HEK293 (cell line): ENCODE results near the gene ANXA1.

ENCODE experiments used
- BCL11B ChIP-seq: fragments of 450-650 bp; formaldehyde crosslinking; IDR thresholded peaks from 2 replicates; pipeline ENCODE4 v1.5.1; 2016; ENCODE audit warnings: low read depth, missing biosample characterization, missing genetic modification characterization
- KLF8 ChIP-seq: fragments of 450-650 bp; formaldehyde crosslinking; IDR thresholded peaks from 2 replicates; pipeline ENCODE4 v1.5.1; 2016; ENCODE audit warnings: missing biosample characterization, missing genetic modification characterization
- PRDM6 ChIP-seq: fragments of 450-650 bp; formaldehyde crosslinking; IDR thresholded peaks from 2 replicates; pipeline ENCODE4 v1.5.1; 2017; ENCODE audit warnings: missing biosample characterization, missing genetic modification characterization
- SCRT2 ChIP-seq: fragments of 450-650 bp; formaldehyde crosslinking; IDR thresholded peaks from 2 replicates; pipeline ENCODE4 v1.5.1; 2016; ENCODE audit warnings: missing biosample characterization, missing genetic modification characterization
- ZBTB17 ChIP-seq: fragments of 450-650 bp; formaldehyde crosslinking; IDR thresholded peaks from 2 replicates; pipeline ENCODE4 v1.5.1; 2016; ENCODE audit warnings: missing biosample characterization, missing genetic modification characterization
- ZBTB48 ChIP-seq: fragments of 450-650 bp; formaldehyde crosslinking; IDR thresholded peaks from 2 replicates; pipeline ENCODE4 v1.5.1; 2016; ENCODE audit warnings: missing biosample characterization, missing genetic modification characterization
- ZFP41 ChIP-seq: fragments of 450-650 bp; formaldehyde crosslinking; IDR thresholded peaks from 2 replicates; pipeline ENCODE4 v1.5.1; 2016; ENCODE audit warnings: missing biosample characterization, missing genetic modification characterization, borderline replicate concordance
- ZNF184 ChIP-seq: fragments of 450-650 bp; IDR thresholded peaks from 2 replicates; pipeline ENCODE4 v1.5.1; 2018; ENCODE audit warnings: missing biosample characterization, mild to moderate bottlenecking, missing genetic modification characterization
- ZNF341 ChIP-seq: fragments of 450-650 bp; formaldehyde crosslinking; IDR thresholded peaks from 2 replicates; pipeline ENCODE4; 2016; ENCODE audit warnings: low read depth, missing biosample characterization, missing genetic modification characterization
- ZNF518A ChIP-seq: fragments of 450-650 bp; formaldehyde crosslinking; conservative IDR thresholded peaks from 2 replicates; pipeline ENCODE4 v1.5.1; 2016; ENCODE audit warnings: low read depth, missing biosample characterization, missing genetic modification characterization
- ZNF600 ChIP-seq: fragments of 450-650 bp; formaldehyde crosslinking; IDR thresholded peaks from 2 replicates; pipeline ENCODE4 v1.5.1; 2016; ENCODE audit warnings: missing biosample characterization, missing genetic modification characterization
- ZNF629 ChIP-seq: fragments of 450-650 bp; formaldehyde crosslinking; IDR thresholded peaks from 2 replicates; pipeline ENCODE4 v1.5.1; 2017; ENCODE audit warnings: missing biosample characterization, missing genetic modification characterization
- ZNF660 ChIP-seq: fragments of 450-650 bp; IDR thresholded peaks from 2 replicates; pipeline ENCODE4 v1.5.1; 2018; ENCODE audit warnings: missing biosample characterization, mild to moderate bottlenecking, missing genetic modification characterization
- ZNF768 ChIP-seq: fragments of 450-650 bp; formaldehyde crosslinking; IDR thresholded peaks from 2 replicates; pipeline ENCODE4 v1.5.1; 2018; ENCODE audit warnings: missing biosample characterization, mild to moderate bottlenecking, missing genetic modification characterization
- ZNF837 ChIP-seq: fragments of 450-650 bp; formaldehyde crosslinking; IDR thresholded peaks from 2 replicates; pipeline ENCODE4 v1.5.1; 2016; ENCODE audit warnings: missing biosample characterization, missing genetic modification characterization
- TF ChIP-seq, protein P1 (sequence below): fragments of 450-650 bp; formaldehyde crosslinking; IDR thresholded peaks from 2 replicates; pipeline ENCODE4 v1.5.1; 2016; ENCODE audit warnings: missing biosample characterization, missing genetic modification characterization
- TF ChIP-seq, protein P2 (sequence below): fragments of 450-650 bp; formaldehyde crosslinking; IDR thresholded peaks from 2 replicates; pipeline ENCODE4 v1.5.1; 2017; ENCODE audit warnings: missing biosample characterization, missing genetic modification characterization

Gene ANXA1

DNA sequence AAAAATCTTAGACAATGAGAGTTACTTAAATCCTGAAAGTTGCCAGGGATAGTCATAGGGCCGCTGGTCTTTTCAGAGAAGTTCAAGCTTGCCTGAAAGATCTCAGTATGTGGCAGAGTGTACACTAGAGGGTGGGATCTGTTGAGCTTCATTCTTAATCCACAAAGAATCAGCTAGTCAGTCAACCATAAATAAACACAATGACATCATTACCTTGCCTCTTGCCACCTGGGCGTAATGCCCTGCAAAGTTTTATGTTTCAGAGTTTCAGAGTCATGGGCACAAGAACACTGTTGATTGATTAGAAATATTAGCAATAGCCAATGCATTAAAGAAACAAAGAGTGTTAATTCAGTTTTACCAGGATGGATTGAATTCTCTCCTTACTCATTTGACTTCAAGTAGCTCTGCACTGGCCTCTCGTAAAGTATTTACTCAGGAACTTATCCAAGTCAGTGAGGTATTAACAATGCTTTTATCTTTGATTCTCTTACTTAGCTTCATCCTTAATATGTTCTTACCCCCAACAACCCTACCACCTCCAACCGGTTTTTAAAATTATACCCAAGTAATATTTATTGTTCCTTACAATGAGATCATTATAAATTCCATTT is 14.3 kb upstream of the ANXA1 start (continued):
- peak; percentile 26; the same call in 1 of the 2 replicates for TF ChIP-seq ZNF518A (tag by site-specific recombination)
- no peak for TF ChIP-seq ZBTB48
- no peak for TF ChIP-seq ZNF341 (tag by site-specific recombination)
- TF ChIP-seq ZFP41 (tag by site-specific recombination), result no peak
- 0 out of 2 replicates have a peak, but pooled peaks have one; percentile 26 for TF ChIP-seq KLF8 (tag by site-specific recombination)
- TF ChIP-seq PRDM6 (tag by site-specific recombination), result peak; percentile 46
- TF ChIP-seq ZNF629 (tag by site-specific recombination), result peak; percentile 89
- TF ChIP-seq BCL11B, result no peak
- TF ChIP-seq ZNF660 (tag by site-specific recombination), result no peak
- TF ChIP-seq ZNF837 (tag by site-specific recombination), result no peak
- TF ChIP-seq, protein P1, sequence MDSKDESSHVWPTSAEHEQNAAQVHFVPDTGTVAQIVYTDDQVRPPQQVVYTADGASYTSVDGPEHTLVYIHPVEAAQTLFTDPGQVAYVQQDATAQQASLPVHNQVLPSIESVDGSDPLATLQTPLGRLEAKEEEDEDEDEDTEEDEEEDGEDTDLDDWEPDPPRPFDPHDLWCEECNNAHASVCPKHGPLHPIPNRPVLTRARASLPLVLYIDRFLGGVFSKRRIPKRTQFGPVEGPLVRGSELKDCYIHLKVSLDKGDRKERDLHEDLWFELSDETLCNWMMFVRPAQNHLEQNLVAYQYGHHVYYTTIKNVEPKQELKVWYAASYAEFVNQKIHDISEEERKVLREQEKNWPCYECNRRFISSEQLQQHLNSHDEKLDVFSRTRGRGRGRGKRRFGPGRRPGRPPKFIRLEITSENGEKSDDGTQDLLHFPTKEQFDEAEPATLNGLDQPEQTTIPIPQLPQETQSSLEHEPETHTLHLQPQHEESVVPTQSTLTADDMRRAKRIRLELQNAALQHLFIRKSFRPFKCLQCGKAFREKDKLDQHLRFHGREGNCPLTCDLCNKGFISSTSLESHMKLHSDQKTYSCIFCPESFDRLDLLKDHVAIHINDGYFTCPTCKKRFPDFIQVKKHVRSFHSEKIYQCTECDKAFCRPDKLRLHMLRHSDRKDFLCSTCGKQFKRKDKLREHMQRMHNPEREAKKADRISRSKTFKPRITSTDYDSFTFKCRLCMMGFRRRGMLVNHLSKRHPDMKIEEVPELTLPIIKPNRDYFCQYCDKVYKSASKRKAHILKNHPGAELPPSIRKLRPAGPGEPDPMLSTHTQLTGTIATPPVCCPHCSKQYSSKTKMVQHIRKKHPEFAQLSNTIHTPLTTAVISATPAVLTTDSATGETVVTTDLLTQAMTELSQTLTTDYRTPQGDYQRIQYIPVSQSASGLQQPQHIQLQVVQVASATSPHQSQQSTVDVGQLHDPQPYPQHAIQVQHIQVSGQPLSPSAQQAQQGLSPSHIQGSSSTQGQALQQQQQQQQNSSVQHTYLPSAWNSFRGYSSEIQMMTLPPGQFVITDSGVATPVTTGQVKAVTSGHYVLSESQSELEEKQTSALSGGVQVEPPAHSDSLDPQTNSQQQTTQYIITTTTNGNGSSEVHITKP (tag by site-specific recombination), result no peak
- TF ChIP-seq ZNF184 (tag by site-specific recombination), result 0 out of 2 replicates have a peak, but pooled peaks have one; percentile 33
- TF ChIP-seq, protein P2, sequence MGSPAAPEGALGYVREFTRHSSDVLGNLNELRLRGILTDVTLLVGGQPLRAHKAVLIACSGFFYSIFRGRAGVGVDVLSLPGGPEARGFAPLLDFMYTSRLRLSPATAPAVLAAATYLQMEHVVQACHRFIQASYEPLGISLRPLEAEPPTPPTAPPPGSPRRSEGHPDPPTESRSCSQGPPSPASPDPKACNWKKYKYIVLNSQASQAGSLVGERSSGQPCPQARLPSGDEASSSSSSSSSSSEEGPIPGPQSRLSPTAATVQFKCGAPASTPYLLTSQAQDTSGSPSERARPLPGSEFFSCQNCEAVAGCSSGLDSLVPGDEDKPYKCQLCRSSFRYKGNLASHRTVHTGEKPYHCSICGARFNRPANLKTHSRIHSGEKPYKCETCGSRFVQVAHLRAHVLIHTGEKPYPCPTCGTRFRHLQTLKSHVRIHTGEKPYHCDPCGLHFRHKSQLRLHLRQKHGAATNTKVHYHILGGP, result no peak
- peak; percentile 80 for TF ChIP-seq SCRT2 (tag by site-specific recombination)
- TF ChIP-seq ZBTB17 (tag by site-specific recombination), result peak; percentile 32; the same call in 1 of the 2 replicates
- TF ChIP-seq ZNF768 (tag by site-specific recombination), result no peak
- no peak for TF ChIP-seq ZNF600 (tag by site-specific recombination)
- TF ChIP-seq, all 188 proteins: peak for 18
